Measurements from ENCODE around the gene KCNF1. TPM values are rescaled to one million over a fixed set of nuclear protein-coding genes. Genes with fewer than 3 reads are reported as not detected.

The KCNF1 gene
- total and polyA plus RNA-seq, 2 experiments from 2014 or later: 0.75 to 1.3 TPM

DNA sequence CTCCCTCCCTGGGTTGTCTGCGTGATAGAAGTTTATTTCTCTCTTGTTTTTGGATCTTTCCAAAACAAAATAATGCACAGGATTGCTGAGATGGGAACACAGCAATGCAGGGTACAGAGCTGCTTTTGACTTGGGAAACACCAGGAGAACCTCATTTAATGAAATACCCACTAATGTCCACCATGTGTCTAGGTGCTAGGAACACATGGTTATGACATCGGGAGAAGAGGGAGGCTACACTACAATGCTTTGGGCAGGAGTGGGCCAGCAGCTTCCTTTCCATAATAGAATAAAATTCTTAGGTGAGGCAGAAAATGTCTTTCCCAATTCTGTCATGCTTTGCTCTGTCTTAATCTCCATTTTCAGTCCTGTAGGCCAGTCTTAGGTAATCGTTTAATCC lies 29.2 kb upstream of the KCNF1 start:
- no peaks in the 10 kb centered on the region for H3K4me1 ChIP-seq (ENCODE audit: low read depth)
- no peak overlapping the region for H3K27ac ChIP-seq
- TF ChIP-seq, protein P1, sequence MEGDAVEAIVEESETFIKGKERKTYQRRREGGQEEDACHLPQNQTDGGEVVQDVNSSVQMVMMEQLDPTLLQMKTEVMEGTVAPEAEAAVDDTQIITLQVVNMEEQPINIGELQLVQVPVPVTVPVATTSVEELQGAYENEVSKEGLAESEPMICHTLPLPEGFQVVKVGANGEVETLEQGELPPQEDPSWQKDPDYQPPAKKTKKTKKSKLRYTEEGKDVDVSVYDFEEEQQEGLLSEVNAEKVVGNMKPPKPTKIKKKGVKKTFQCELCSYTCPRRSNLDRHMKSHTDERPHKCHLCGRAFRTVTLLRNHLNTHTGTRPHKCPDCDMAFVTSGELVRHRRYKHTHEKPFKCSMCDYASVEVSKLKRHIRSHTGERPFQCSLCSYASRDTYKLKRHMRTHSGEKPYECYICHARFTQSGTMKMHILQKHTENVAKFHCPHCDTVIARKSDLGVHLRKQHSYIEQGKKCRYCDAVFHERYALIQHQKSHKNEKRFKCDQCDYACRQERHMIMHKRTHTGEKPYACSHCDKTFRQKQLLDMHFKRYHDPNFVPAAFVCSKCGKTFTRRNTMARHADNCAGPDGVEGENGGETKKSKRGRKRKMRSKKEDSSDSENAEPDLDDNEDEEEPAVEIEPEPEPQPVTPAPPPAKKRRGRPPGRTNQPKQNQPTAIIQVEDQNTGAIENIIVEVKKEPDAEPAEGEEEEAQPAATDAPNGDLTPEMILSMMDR (IDR thresholded peaks at IDR 0.05; ENCODE audit: low read depth, low read length): no peak
- no peak overlapping the region for H3K4me3 ChIP-seq
- no peaks in the 10 kb centered on the region for H3K36me3 ChIP-seq
- H3K27me3 ChIP-seq: no peaks in the 10 kb centered on the region
- no peak for DNase-seq (ENCODE audit: low read depth in 1 of 2, low spot score in 1 of 2)
- H3K9me3 ChIP-seq (ENCODE audit: low read depth): no peaks in the 10 kb centered on the region

DNA sequence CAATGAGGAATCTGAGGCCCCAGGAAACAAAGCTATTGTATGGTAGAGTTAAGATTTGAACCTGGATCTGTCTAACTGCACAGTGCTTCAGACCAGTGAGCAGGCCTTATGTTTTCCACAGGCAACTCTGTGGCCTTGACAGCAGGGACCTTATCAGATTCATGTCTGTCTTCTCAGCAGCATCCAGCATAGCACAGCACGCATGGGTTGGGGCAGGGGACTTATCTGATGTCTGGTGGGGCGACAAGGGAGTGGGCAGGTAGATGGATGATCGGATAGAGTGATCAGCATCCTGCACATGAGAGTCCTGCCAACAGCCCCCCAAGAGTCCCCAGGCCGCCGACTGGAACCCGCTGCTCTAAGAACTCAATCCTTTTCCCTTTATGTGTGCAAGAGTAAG lies 28.7 kb upstream of the KCNF1 start:
- no peak for DNase-seq (ENCODE audit: low read depth in 1 of 2, low spot score in 1 of 2)
- Histone ChIP-seq H3K4me1 (ENCODE audit: low read depth) (no peaks in the 10 kb centered on the region), H3K9me3 (ENCODE audit: low read depth) (no peaks in the 10 kb centered on the region), H3K36me3 (no peaks in the 10 kb centered on the region), H3K27ac (no peak overlapping the region), H3K27me3 (no peaks in the 10 kb centered on the region), H3K4me3 (no peak overlapping the region)
- TF ChIP-seq, protein P1 (IDR thresholded peaks at IDR 0.05; ENCODE audit: low read depth, low read length): no peak

DNA sequence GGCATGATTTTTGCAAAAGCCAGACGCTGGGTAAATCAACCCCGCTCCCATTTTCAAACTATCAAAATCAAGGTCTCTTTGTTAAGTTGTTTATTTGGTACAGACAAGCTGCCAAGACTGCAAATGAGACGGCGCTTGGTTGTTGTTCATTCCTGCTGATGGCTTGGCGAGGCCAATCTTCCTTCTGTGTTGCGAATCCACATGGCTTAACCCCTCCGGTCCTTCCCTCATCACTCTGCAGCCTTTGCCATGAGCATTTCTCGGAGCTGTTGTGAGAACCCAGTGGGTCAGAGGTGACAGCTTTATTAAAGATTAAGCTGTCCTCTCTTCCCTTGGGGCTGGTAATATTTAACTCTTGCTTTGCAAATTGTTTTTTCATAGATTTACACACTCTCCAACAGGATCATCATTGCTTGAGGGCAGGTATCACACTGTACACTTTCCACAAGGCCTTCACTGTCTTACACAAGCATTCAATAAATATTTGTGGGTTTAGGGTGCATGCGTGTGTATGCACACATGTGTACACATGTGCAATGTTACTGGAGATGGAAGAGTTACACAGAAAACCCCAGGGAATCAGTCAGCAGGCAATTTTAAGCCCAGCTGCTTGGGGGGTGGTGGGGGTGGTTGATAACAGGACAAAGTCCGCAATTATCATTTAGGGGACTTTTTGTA lies 27.8 kb upstream of the KCNF1 start:
- Histone ChIP-seq H3K27me3 (no peaks in the 10 kb centered on the region), H3K4me3 (no peak overlapping the region), H3K4me1 (ENCODE audit: low read depth) (no peaks in the 10 kb centered on the region), H3K9me3 (ENCODE audit: low read depth) (no peaks in the 10 kb centered on the region), H3K27ac (no peak overlapping the region), H3K36me3 (no peaks in the 10 kb centered on the region)
- no peak for DNase-seq (ENCODE audit: low read depth in 1 of 2, low spot score in 1 of 2)
- TF ChIP-seq, protein P1 (IDR thresholded peaks at IDR 0.05; ENCODE audit: low read depth, low read length): no peak

- Histone ChIP-seq H3K4me1 (ENCODE audit: low read depth) (no peaks in the 10 kb centered on the region), H3K9me3 (ENCODE audit: low read depth) (no peaks in the 10 kb centered on the region), H3K27me3 (no peaks in the 10 kb centered on the region), H3K4me3 (no peak overlapping the region), H3K27ac (no peak overlapping the region), H3K36me3 (no peaks in the 10 kb centered on the region)
- DNase-seq (ENCODE audit: low read depth in 1 of 2, low spot score in 1 of 2): no peak
- TF ChIP-seq, protein P1 (IDR thresholded peaks at IDR 0.05; ENCODE audit: low read depth, low read length): no peak
These were observed 27.2 kb upstream of the KCNF1 start for GRCh38 chr2:10884574-10884975.

- Histone ChIP-seq H3K4me1 (ENCODE audit: low read depth) (no peaks in the 10 kb centered on the region), H3K4me3 (no peak overlapping the region), H3K27ac (no peak overlapping the region), H3K9me3 (ENCODE audit: low read depth) (no peaks in the 10 kb centered on the region), H3K36me3 (no peaks in the 10 kb centered on the region), H3K27me3 (no peaks in the 10 kb centered on the region)
- no peak for DNase-seq (ENCODE audit: low read depth in 1 of 2, low spot score in 1 of 2)
- TF ChIP-seq, protein P1 (IDR thresholded peaks at IDR 0.05; ENCODE audit: low read depth, low read length): no peak
These were observed 26.5 kb upstream of the KCNF1 start for GRCh38 chr2:10885094-10885860.

Data from cardiac muscle cell (in vitro differentiated cells and primary cell).